Measurements from ENCODE around the gene ABCA2.

DNA sequence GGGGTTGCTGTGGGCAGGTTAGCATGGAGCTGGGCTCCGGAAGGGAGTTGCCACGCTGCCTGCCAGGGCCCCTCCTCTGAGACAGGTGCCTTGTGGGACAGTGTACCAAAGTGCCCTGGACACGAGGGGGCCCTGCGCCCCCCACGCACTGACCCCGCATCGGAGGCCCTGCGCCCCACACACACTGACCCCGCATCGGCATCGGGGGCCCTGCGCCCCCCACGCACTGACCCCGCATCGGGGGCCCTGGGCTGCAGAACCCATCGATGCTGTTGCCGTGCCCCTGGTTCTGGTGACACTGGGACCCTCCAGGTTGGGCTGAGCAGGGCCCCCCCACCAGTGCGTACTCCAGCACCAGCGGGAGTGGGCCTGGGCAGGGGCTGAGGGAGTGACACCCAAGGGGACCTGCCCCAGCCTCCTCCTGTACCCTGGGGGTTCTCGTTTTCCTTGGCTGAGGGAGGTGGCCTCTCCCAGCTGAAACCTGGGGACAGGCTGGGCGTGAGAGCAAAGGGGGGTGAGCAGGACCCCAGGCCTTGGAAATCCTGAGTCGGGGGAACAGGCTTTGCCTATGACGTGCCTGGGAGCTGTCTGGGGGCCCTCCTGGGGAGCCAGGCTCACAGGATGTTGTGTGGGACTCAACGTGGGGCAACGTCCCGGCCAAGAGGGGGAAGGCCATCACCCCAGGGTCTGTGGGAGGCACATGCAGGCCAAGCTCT, 35.4 kb upstream of the ABCA2 start:
- TF ChIP-seq, protein P1, sequence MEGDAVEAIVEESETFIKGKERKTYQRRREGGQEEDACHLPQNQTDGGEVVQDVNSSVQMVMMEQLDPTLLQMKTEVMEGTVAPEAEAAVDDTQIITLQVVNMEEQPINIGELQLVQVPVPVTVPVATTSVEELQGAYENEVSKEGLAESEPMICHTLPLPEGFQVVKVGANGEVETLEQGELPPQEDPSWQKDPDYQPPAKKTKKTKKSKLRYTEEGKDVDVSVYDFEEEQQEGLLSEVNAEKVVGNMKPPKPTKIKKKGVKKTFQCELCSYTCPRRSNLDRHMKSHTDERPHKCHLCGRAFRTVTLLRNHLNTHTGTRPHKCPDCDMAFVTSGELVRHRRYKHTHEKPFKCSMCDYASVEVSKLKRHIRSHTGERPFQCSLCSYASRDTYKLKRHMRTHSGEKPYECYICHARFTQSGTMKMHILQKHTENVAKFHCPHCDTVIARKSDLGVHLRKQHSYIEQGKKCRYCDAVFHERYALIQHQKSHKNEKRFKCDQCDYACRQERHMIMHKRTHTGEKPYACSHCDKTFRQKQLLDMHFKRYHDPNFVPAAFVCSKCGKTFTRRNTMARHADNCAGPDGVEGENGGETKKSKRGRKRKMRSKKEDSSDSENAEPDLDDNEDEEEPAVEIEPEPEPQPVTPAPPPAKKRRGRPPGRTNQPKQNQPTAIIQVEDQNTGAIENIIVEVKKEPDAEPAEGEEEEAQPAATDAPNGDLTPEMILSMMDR (conservative IDR thresholded peaks at IDR 0.05): no peak
- TF ChIP-seq ZFX (IDR thresholded peaks at IDR 0.05): no peak

All from C4-2B (cell line).